Panc1 (cell line): ENCODE results near the gene FBN1.

Source experiments
- CTCF ChIP-seq: fragments of 450-650 bp; IDR thresholded peaks from 2 replicates; pipeline ENCODE4 v1.5.1; 2017; ENCODE audit warnings: mild to moderate bottlenecking
- REST ChIP-seq, 2 experiments: IDR thresholded peaks; 2 replicates each; pipeline ENCODE4 v1.6.1; 2011 to 2012; ENCODE audit warnings: low read depth in 2 of 2, control low read depth in 1 of 2, low read length in 1 of 2, mild to moderate bottlenecking in 1 of 2, moderate library complexity in 1 of 2; ENCODE audit not compliant: insufficient read depth in 1 of 2

- TF ChIP-seq CTCF (no peak), REST (IDR thresholded peaks at IDR 0.05; ENCODE audit: insufficient read depth in 1 of 2, low read depth in 2 of 2, low read length in 1 of 2) (no peak)
Measured at GRCh38 chr15:48418343-48418742, 227.2 kb downstream of the FBN1 start.
